ENCODE results near the gene RBMS2.

GRCh38 chr12:56551070-56551469 lies 29.4 kb downstream of the RBMS2 start:
- TF ChIP-seq EZH2 (IDR thresholded peaks at IDR 0.05; ENCODE audit: borderline replicate concordance) (no peak), CTCF (IDR thresholded peaks at IDR 0.05; ENCODE audit: poor library complexity) (no peak)

Measured in hepatocyte (in vitro differentiated cells).